CD4-positive, alpha-beta T cell (primary cell): ENCODE measurements around the gene DPRX. TPM values are rescaled to one million over a fixed set of nuclear protein-coding genes. Genes with fewer than 3 reads are reported as not detected.

Experiments used
- ATAC-seq: fragments of 200-7000 bp; cut with Tn5 transposase; one replicate; pipeline ENCODE4 v1.10.0; 2022; ENCODE audit warnings: mild to moderate bottlenecking; ENCODE audit not compliant: poor library complexity
- CTCF ChIA-PET: fragments of 350-600 bp; sonication (Branson Sonifier 250); formaldehyde crosslinking; loops from one replicate; lab custom pipeline; 2021; ENCODE audit warnings: antibody characterized with exemption, inconsistent platforms; lab: Charles Lee
- POLR2A ChIA-PET: fragments of 350-600 bp; sonication (Branson Sonifier 250); formaldehyde crosslinking; loops from one replicate; lab custom pipeline; 2021; ENCODE audit warnings: antibody characterized with exemption, inconsistent platforms; lab: Charles Lee
- DNase-seq, 14 experiments: peaks; one replicate each; pipeline ENCODE4 v3.0.0-alpha.2; 2013 to 2020; ENCODE audit warnings: mixed read lengths in 2 of 14
- H3K27ac ChIP-seq, 2 donors: one replicate each; pipeline versions ENCODE4 v1.5.1 to v1.7.0; 2013; ENCODE audit warnings: low read length in 2 of 2, low read depth in 1 of 2, mild to moderate bottlenecking in 1 of 2
- H3K27me3 ChIP-seq, 2 experiments: 1 replicate in 1 of 2; 2 replicates in 1 of 2; pipeline versions ENCODE4 v1.6.1 to v1.7.0; 2013; ENCODE audit warnings: low read length in 2 of 2, control low read depth in 1 of 2, mild to moderate bottlenecking in 1 of 2, moderate library complexity in 1 of 2; ENCODE audit not compliant: insufficient read depth in 2 of 2, control insufficient read depth in 1 of 2
- H3K36me3 ChIP-seq: one replicate; pipeline ENCODE4 v1.6.1; 2013; ENCODE audit warnings: low read length, control low read depth; ENCODE audit not compliant: insufficient read depth
- H3K4me1 ChIP-seq: one replicate; pipeline ENCODE4 v1.6.1; 2013; ENCODE audit warnings: low read length, control low read depth; ENCODE audit not compliant: insufficient read depth
- H3K4me3 ChIP-seq: one replicate; pipeline ENCODE4 v1.5.1; 2013; ENCODE audit warnings: mild to moderate bottlenecking, low read length, moderate library complexity
- H3K9me3 ChIP-seq, 2 experiments: 1 replicate in 1 of 2; 2 replicates in 1 of 2; pipeline versions ENCODE4 v1.6.1 to v1.7.0; 2013; ENCODE audit warnings: low read length in 2 of 2, mild to moderate bottlenecking in 2 of 2, control low read depth in 1 of 2, moderate library complexity in 1 of 2; ENCODE audit not compliant: control insufficient read depth in 1 of 2, insufficient read depth in 1 of 2
- H3K27ac Mint-ChIP-seq: one replicate; pipeline ENCODE4 v1.8.0; 2020; ENCODE audit warnings: mixed read lengths
- H3K27me3 Mint-ChIP-seq: one replicate; pipeline ENCODE4 v1.8.0; 2021; ENCODE audit warnings: mixed read lengths
- H3K36me3 Mint-ChIP-seq: one replicate; pipeline ENCODE4 v1.8.0; 2021; ENCODE audit warnings: low read depth, mixed read lengths
- H3K4me1 Mint-ChIP-seq: one replicate; pipeline ENCODE4 v1.8.0; 2021; ENCODE audit warnings: low read depth, mixed read lengths
- H3K4me3 Mint-ChIP-seq: one replicate; pipeline ENCODE4 v1.8.0; 2020; ENCODE audit warnings: mild to moderate bottlenecking, mixed read lengths
- H3K9me3 Mint-ChIP-seq: one replicate; pipeline ENCODE4 v1.8.0; 2020; ENCODE audit warnings: mixed read lengths
- CTCF ChIP-seq: fragments of 200-600 bp; IDR thresholded peaks from one replicate; pipeline ENCODE4 v1.8.0; 2022; ENCODE audit warnings: antibody characterized with exemption, mild to moderate bottlenecking
- intact Hi-C, 2 experiments: fragments of 100-400 bp; cut with DNase I in 1 of 2; cut with micrococcal nuclease in 1 of 2; formaldehyde crosslinking; loops; one replicate each; pipeline versions ENCODE4 v1.15.1 to v1.9.0; 2023 to 2025; cut with DNase I, micrococcal nuclease
- total RNA-seq, 174 experiments: library from RNA in 2 of 174; stranded (reverse) in 2 of 174; gene quantifications; one replicate each; pipeline ENCODE4 v1.2.3 and lab custom pipeline; 2021 to 2026

Gene DPRX
- total RNA-seq, 2 experiments from 2014 or later = not detected

- Histone ChIP-seq H3K4me1 (no peaks in the 10 kb centered on the region), H3K9me3 (peaks cover 28 to 73% of the 10 kb centered on the region in 2 experiments), H3K27ac (no peak overlapping the region), H3K4me3 (no peak overlapping the region), H3K36me3 (no peaks in the 10 kb centered on the region), H3K27me3 (no peaks in the 10 kb centered on the region)
- TF ChIP-seq CTCF = no peak
- no peaks in the 10 kb centered on the region for H3K27me3 Mint-ChIP-seq
- H3K4me1 Mint-ChIP-seq = no peaks in the 10 kb centered on the region
- intact Hi-C loops = no loop called here
- CTCF ChIA-PET = no interaction called here
- no peak overlapping the region for H3K4me3 Mint-ChIP-seq
- no peak overlapping the region for H3K27ac Mint-ChIP-seq
- POLR2A ChIA-PET = no interaction called here
- H3K9me3 Mint-ChIP-seq = peaks cover 6% of the 10 kb centered on the region
- ATAC-seq (no peak), DNase-seq (no peak)
- H3K36me3 Mint-ChIP-seq = peaks cover 3% of the 10 kb centered on the region
These were observed 20.7 kb downstream of the DPRX start for GRCh38 chr19:53652476-53652875.

- Mint-ChIP-seq H3K4me1 (no peaks in the 10 kb centered on the region), H3K4me3 (no peak overlapping the region), H3K9me3 (peaks cover 6% of the 10 kb centered on the region), H3K27me3 (peaks cover 5% of the 10 kb centered on the region), H3K27ac (no peak overlapping the region), H3K36me3 (peaks cover 3% of the 10 kb centered on the region)
- Histone ChIP-seq H3K27me3 (no peaks in the 10 kb centered on the region), H3K4me3 (no peak overlapping the region), H3K27ac (no peak overlapping the region), H3K36me3 (no peaks in the 10 kb centered on the region), H3K4me1 (no peaks in the 10 kb centered on the region), H3K9me3 (peaks cover 13 to 53% of the 10 kb centered on the region in 2 experiments)
- ATAC-seq (no peak), DNase-seq (no peak)
- no peak for TF ChIP-seq CTCF
- CTCF ChIA-PET = no interaction called here
- POLR2A ChIA-PET = no interaction called here
- intact Hi-C loops = no loop called here
These were observed 23.4 kb downstream of the DPRX start for GRCh38 chr19:53655042-53655665.

GRCh38 chr19:53657330-53657729, 25.5 kb downstream of the DPRX start:
- peaks cover 12 to 42% of the 10 kb centered on the region in 2 experiments for H3K9me3 ChIP-seq
- DNase-seq (no peak), ATAC-seq (no peak)
- H3K4me3 Mint-ChIP-seq = no peak overlapping the region
- ChIA-PET CTCF (no interaction called here), POLR2A (no interaction called here)
- peaks cover 10% of the 10 kb centered on the region for H3K9me3 Mint-ChIP-seq
- H3K4me1 Mint-ChIP-seq = no peaks in the 10 kb centered on the region
- intact Hi-C loops = no loop called here
- peaks cover 5% of the 10 kb centered on the region for H3K27me3 Mint-ChIP-seq
- H3K27ac ChIP-seq = no peak overlapping the region
- no peaks in the 10 kb centered on the region for H3K36me3 ChIP-seq
- peaks cover 3% of the 10 kb centered on the region for H3K36me3 Mint-ChIP-seq
- no peak for TF ChIP-seq CTCF
- H3K27me3 ChIP-seq = no peaks in the 10 kb centered on the region
- no peaks in the 10 kb centered on the region for H3K4me1 ChIP-seq
- no peak overlapping the region for H3K27ac Mint-ChIP-seq
- H3K4me3 ChIP-seq = no peak overlapping the region
